Measurements from ENCODE around the gene SERTAD3.

DNA sequence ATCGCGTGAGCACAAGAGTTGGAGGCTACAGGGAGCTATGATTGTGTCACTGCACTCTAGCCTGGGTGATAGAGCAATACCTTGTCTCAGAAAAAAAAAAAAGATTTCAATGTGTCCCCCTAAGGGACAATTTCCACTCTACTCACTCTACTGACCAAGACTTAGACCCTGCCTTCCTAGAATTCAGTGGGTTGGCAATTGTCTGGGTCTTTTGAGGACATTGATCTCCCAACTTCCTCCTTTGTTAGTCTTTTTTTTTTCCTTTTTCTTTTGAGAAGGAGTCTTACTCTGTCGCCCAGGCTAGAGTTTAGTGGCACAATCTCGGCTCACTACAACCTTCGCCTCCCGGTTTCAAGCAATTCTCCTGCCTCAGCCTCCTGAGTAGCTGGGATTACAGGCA is 24.9 kb upstream of the SERTAD3 start:
- TF ChIP-seq, protein P1, sequence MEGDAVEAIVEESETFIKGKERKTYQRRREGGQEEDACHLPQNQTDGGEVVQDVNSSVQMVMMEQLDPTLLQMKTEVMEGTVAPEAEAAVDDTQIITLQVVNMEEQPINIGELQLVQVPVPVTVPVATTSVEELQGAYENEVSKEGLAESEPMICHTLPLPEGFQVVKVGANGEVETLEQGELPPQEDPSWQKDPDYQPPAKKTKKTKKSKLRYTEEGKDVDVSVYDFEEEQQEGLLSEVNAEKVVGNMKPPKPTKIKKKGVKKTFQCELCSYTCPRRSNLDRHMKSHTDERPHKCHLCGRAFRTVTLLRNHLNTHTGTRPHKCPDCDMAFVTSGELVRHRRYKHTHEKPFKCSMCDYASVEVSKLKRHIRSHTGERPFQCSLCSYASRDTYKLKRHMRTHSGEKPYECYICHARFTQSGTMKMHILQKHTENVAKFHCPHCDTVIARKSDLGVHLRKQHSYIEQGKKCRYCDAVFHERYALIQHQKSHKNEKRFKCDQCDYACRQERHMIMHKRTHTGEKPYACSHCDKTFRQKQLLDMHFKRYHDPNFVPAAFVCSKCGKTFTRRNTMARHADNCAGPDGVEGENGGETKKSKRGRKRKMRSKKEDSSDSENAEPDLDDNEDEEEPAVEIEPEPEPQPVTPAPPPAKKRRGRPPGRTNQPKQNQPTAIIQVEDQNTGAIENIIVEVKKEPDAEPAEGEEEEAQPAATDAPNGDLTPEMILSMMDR (IDR thresholded peaks at IDR 0.05; ENCODE audit: extremely low read depth in 1 of 2, insufficient read depth in 1 of 2, low read depth in 1 of 2, low read length in 2 of 2), result no peak
- TF ChIP-seq JUN (IDR thresholded peaks at IDR 0.05; ENCODE audit: borderline replicate concordance, insufficient read depth, insufficient read length, low read depth) (no peak), EZH2 (IDR thresholded peaks at IDR 0.05; ENCODE audit: borderline replicate concordance, low read depth, low read length, severe bottlenecking) (no peak), POLR2A (IDR thresholded peaks at IDR 0.05; ENCODE audit: low read depth, low read length) (no peak), POLR2AphosphoS5 (IDR thresholded peaks at IDR 0.05; ENCODE audit: insufficient read depth, low read depth, low read length) (no peak), MAX (IDR thresholded peaks at IDR 0.05; ENCODE audit: insufficient read depth, insufficient read length) (no peak), FOS (IDR thresholded peaks at IDR 0.05; ENCODE audit: borderline replicate concordance, insufficient read depth, low read length) (no peak)

Data from endothelial cell of umbilical vein (primary cell).